HL-60 (cell line): ENCODE measurements around the gene PKDREJ.

Experiments used
- CTCF ChIP-seq: IDR thresholded peaks from one replicate; pipeline ENCODE4 v1.5.1; 2011; ENCODE audit warnings: low read length, control low read depth, inconsistent platforms; ENCODE audit not compliant: insufficient read depth
- GABPA ChIP-seq: IDR thresholded peaks from 2 replicates; pipeline ENCODE4 v1.6.1; 2012; ENCODE audit warnings: low read depth
- POLR2AphosphoS5 ChIP-seq: IDR thresholded peaks from 2 replicates; pipeline ENCODE4 v1.6.1; 2012; ENCODE audit warnings: low read depth
- REST ChIP-seq: IDR thresholded peaks from 2 replicates; pipeline ENCODE4 v1.6.1; 2012; ENCODE audit warnings: low read depth; ENCODE audit not compliant: insufficient replicate concordance
- SPI1 ChIP-seq: IDR thresholded peaks from 2 replicates; pipeline ENCODE4 v1.6.1; 2012; ENCODE audit warnings: low read depth, mild to moderate bottlenecking, borderline replicate concordance

- TF ChIP-seq CTCF: no peak
- no peak for TF ChIP-seq REST
- no peak for TF ChIP-seq GABPA
- peak; percentile 91 for TF ChIP-seq SPI1
- no peak for TF ChIP-seq POLR2AphosphoS5
Observed at GRCh38 chr22:46240506-46240905, 22.6 kb downstream of the PKDREJ start.
